KMS-11 (cell line): ENCODE data around the gene POFUT1.

ENCODE experiments used
- H2AFZ ChIP-seq: fragments of 200-600 bp; sonication (generic); 2 replicates; pipeline ENCODE4 v1.6.1; 2016; ENCODE audit warnings: antibody characterized with exemption, mixed run types, low read depth
- H3K27ac ChIP-seq: fragments of 200-600 bp; sonication (generic); 2 replicates; pipeline ENCODE4 v1.6.1; 2016; ENCODE audit warnings: mild to moderate bottlenecking, mixed run types
- H3K27me3 ChIP-seq: fragments of 200-600 bp; sonication (generic); 2 replicates; pipeline ENCODE4 v1.6.1; 2017; ENCODE audit warnings: mild to moderate bottlenecking, low read depth, mixed run types, moderate library complexity; ENCODE audit not compliant: insufficient read depth
- H3K36me3 ChIP-seq: fragments of 200-600 bp; sonication (generic); 2 replicates; pipeline ENCODE4 v1.6.1; 2017; ENCODE audit warnings: mild to moderate bottlenecking, mixed run types; ENCODE audit not compliant: insufficient read depth
- H3K4me1 ChIP-seq: fragments of 200-600 bp; sonication (generic); 2 replicates; pipeline ENCODE4 v1.6.1; 2016; ENCODE audit warnings: mild to moderate bottlenecking, low read depth, mixed run types; ENCODE audit not compliant: poor library complexity, severe bottlenecking
- H3K4me2 ChIP-seq: fragments of 200-600 bp; sonication (generic); 2 replicates; pipeline ENCODE4 v1.7.0; 2016; ENCODE audit warnings: mild to moderate bottlenecking, mixed run types
- H3K4me3 ChIP-seq: fragments of 200-600 bp; sonication (generic); IDR thresholded peaks from 2 replicates; pipeline ENCODE4 v1.6.1; 2017; ENCODE audit warnings: low read depth, low read length, mixed read lengths; ENCODE audit not compliant: insufficient read depth
- H3K79me2 ChIP-seq: fragments of 200-600 bp; sonication (generic); 2 replicates; pipeline ENCODE4 v1.6.1; 2016; ENCODE audit warnings: low read depth, mixed run types; ENCODE audit not compliant: insufficient read depth
- H3K9ac ChIP-seq: fragments of 200-600 bp; sonication (generic); 2 replicates; pipeline ENCODE4 v1.6.1; 2016; ENCODE audit warnings: mild to moderate bottlenecking, mixed run types
- H4K20me1 ChIP-seq: fragments of 200-600 bp; sonication (generic); 2 replicates; pipeline ENCODE4 v1.6.1; 2016; ENCODE audit warnings: mild to moderate bottlenecking, mixed run types; ENCODE audit not compliant: insufficient read depth
- TF ChIP-seq, protein P1 (sequence below): fragments of 200-600 bp; sonication (generic); conservative IDR thresholded peaks from 2 replicates; pipeline ENCODE4 v1.6.1; 2017; ENCODE audit warnings: low read depth, mild to moderate bottlenecking, antibody characterized with exemption, low read length, moderate library complexity, mixed read lengths

Gene POFUT1

GRCh38 chr20:32281711-32282110 is 74.0 kb downstream of the POFUT1 start:
- Histone ChIP-seq H4K20me1 (no peaks in the 10 kb centered on the region), H3K4me3 (no peak overlapping the region), H3K27ac (no peak overlapping the region), H3K36me3 (no peaks in the 10 kb centered on the region), H3K4me1 (peaks cover 39% of the 10 kb centered on the region), H3K4me2 (no peak overlapping the region), H3K9ac (no peak overlapping the region), H3K79me2 (peaks cover 20% of the 10 kb centered on the region; the same call in 1 of the 2 replicates), H2AFZ (no peak overlapping the region), H3K27me3 (no peaks in the 10 kb centered on the region)
- TF ChIP-seq, protein P1, sequence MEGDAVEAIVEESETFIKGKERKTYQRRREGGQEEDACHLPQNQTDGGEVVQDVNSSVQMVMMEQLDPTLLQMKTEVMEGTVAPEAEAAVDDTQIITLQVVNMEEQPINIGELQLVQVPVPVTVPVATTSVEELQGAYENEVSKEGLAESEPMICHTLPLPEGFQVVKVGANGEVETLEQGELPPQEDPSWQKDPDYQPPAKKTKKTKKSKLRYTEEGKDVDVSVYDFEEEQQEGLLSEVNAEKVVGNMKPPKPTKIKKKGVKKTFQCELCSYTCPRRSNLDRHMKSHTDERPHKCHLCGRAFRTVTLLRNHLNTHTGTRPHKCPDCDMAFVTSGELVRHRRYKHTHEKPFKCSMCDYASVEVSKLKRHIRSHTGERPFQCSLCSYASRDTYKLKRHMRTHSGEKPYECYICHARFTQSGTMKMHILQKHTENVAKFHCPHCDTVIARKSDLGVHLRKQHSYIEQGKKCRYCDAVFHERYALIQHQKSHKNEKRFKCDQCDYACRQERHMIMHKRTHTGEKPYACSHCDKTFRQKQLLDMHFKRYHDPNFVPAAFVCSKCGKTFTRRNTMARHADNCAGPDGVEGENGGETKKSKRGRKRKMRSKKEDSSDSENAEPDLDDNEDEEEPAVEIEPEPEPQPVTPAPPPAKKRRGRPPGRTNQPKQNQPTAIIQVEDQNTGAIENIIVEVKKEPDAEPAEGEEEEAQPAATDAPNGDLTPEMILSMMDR = no peak

DNA sequence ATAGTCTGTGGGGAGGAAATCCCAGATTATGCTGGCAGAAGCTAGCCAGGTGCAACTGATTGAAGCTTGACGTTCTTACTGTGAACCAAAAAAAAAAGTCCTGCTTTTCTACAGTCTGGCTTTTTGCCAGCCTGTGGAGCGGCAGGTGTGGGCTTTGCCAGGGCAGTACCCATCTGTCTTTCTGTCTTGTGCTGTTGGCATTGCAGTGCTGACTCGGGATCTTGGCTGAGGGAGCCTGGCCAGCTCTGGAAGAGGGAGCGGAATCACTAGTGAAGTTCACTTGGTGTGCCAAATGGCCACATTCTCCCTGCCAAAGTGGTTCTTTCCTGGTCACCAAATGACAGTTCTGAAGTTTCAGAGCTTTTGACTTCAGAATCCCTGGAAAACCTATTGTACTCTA is 74.8 kb downstream of the POFUT1 start:
- peaks cover 42% of the 10 kb centered on the region for H3K4me1 ChIP-seq
- H3K27me3 ChIP-seq = no peaks in the 10 kb centered on the region
- no peak overlapping the region for H3K27ac ChIP-seq
- no peak overlapping the region for H3K4me2 ChIP-seq
- H3K9ac ChIP-seq = no peak overlapping the region
- TF ChIP-seq, protein P1 = no peak
- peaks cover 20% of the 10 kb centered on the region; the same call in 1 of the 2 replicates for H3K79me2 ChIP-seq
- H4K20me1 ChIP-seq = no peaks in the 10 kb centered on the region
- no peak overlapping the region for H2AFZ ChIP-seq
- no peak overlapping the region for H3K4me3 ChIP-seq
- H3K36me3 ChIP-seq = no peaks in the 10 kb centered on the region

DNA sequence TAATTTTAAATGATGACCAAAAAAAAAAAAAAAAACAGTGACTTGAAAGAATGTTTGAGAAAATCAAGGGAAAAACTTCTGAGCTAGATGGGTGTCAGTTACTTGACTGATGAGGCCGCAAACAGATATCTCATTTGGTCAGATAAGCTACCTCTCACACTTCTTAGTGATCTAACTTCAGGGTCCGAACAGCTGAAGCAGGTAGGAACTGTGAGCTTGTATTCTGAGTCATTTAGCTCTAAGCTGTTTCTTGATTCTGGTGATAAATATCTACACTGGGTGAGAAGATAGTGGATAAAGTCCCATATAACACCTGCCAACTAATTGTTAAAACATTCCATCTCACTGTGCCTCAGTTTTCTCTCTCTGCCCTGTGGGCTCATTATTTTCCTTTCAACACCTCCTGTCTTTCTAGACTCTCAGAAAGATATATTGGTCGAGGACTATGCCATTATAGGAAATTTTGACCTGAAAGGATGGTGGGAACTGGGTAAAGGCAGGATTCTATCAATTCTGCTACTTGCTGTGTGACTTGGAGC is 77.5 kb downstream of the POFUT1 start:
- Histone ChIP-seq H3K4me1 (peaks cover 37% of the 10 kb centered on the region), H3K9ac (no peak overlapping the region), H3K27ac (peak overlapping the region; percentile 61)

GRCh38 chr20:32285621-32286371 is 78.1 kb downstream of the POFUT1 start:
- Histone ChIP-seq H3K27me3 (no peaks in the 10 kb centered on the region), H3K9ac (peak overlapping the region; percentile 20; the same call in 1 of the 2 replicates), H4K20me1 (no peaks in the 10 kb centered on the region), H3K4me1 (peaks cover 37% of the 10 kb centered on the region), H3K27ac (peak overlapping the region; percentile 61), H3K36me3 (no peaks in the 10 kb centered on the region), H2AFZ (no peak overlapping the region), H3K4me2 (peak overlapping the region; percentile 73), H3K4me3 (no peak overlapping the region), H3K79me2 (peaks cover 8% of the 10 kb centered on the region; the same call in 1 of the 2 replicates)
- TF ChIP-seq, protein P1 = no peak

More for the DNA sequence above, 77.5 kb downstream of the POFUT1 start:
- H3K36me3 ChIP-seq = no peaks in the 10 kb centered on the region
- H3K79me2 ChIP-seq = peaks cover 8% of the 10 kb centered on the region; the same call in 1 of the 2 replicates
- H2AFZ ChIP-seq = no peak overlapping the region
- H3K27me3 ChIP-seq = no peaks in the 10 kb centered on the region
- H3K4me2 ChIP-seq = peak overlapping the region; percentile 73
- TF ChIP-seq, protein P1 = no peak
- H3K4me3 ChIP-seq = no peak overlapping the region
- no peaks in the 10 kb centered on the region for H4K20me1 ChIP-seq
